ENCODE data around the gene MTMR6. TPM values are rescaled to one million over a fixed set of nuclear protein-coding genes. Genes with fewer than 3 reads are reported as not detected.

MTMR6 gene
- total and polyA plus RNA-seq, 2 experiments from 2014 or later, result 6.9 to 17.2 TPM

DNA sequence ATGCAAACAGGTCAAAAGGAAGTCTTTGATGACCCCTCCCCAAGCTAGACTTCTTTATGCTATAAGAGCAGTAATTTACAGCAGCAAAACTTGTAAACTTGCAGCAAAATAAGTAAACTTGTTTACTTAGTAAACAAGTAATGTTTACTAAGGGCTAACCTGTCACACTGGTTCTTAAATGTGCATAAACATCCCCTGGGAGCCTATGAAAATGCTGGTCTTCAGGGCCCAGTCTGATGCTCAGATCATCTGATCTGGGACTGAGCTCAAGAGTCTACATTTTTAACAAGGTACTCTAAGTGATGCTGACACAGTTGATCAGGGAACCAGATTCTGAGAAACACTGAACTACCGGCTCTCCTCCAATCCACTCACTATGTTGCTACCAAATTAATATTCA, 53.4 kb downstream of the MTMR6 start:
- no peaks in the 10 kb centered on the region for H3K79me2 ChIP-seq
- no peak overlapping the region for H3K27ac ChIP-seq
- no peak for TF ChIP-seq EZH2phosphoT487 (IDR thresholded peaks at IDR 0.05; ENCODE audit: low read depth, severe bottlenecking, unreplicated experiment)
- TF ChIP-seq CTCF (IDR thresholded peaks at IDR 0.05; ENCODE audit: poor library complexity), result no peak
- no peak for TF ChIP-seq EZH2 (IDR thresholded peaks at IDR 0.05; ENCODE audit: borderline replicate concordance)
- WGBS (ENCODE audit: low lambda C conversion rate, missing lambda C conversion rate), result 71% methylated on average over 1 of the region's 1 CpG
- no peak for DNase-seq (ENCODE audit: low spot score)
- no peaks in the 10 kb centered on the region for H3K9me3 ChIP-seq (ENCODE audit: low read depth)
- H4K20me1 ChIP-seq (ENCODE audit: insufficient read depth, poor library complexity, severe bottlenecking), result no peaks in the 10 kb centered on the region
- H3K9me2 ChIP-seq (replicated peaks; ENCODE audit: insufficient read depth), result no peaks in the 10 kb centered on the region
- H3K36me3 ChIP-seq (replicated peaks; ENCODE audit: insufficient read depth, low read depth), result no peaks in the 10 kb centered on the region
- H3K4me2 ChIP-seq, result no peak overlapping the region
- no peaks in the 10 kb centered on the region for H3K27me3 ChIP-seq
- no peak overlapping the region for H2AFZ ChIP-seq
- no peak overlapping the region for H3K4me3 ChIP-seq
- H3K4me1 ChIP-seq (ENCODE audit: insufficient read depth), result no peaks in the 10 kb centered on the region

DNA sequence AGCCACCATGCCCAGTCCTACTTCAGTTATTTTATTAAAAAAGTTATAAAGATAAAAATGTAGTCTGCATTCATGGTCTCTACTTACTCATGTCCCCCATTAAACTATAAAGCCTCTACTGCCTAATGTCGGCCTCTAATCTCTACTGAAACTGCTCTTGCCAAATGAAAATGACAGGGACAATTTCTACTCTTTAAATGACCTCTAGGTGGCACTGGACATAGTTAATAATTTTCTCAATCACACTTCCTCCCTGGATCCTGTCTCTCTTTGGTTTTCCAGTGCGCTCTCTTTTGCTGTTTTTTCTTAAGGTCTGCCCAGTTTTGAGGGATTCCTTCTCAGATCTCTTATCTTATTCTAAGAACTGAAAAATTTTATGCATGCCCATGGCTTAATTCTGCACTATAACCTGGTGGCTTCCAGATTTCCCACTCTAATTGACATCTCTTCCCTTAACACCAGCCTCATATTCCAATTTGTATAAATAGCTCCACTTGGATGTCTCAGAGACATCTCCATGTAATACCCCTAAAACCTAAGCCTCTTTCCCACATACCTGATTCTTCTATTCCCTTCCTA, 54.3 kb downstream of the MTMR6 start:
- Histone ChIP-seq H3K4me3 (no peak overlapping the region), H3K79me2 (no peaks in the 10 kb centered on the region), H3K9me2 (replicated peaks; ENCODE audit: insufficient read depth) (no peaks in the 10 kb centered on the region), H4K20me1 (ENCODE audit: insufficient read depth, poor library complexity, severe bottlenecking) (no peaks in the 10 kb centered on the region), H3K4me2 (no peak overlapping the region), H3K36me3 (replicated peaks; ENCODE audit: insufficient read depth, low read depth) (no peaks in the 10 kb centered on the region), H3K27me3 (peaks cover 7% of the 10 kb centered on the region), H3K9me3 (ENCODE audit: low read depth) (no peaks in the 10 kb centered on the region), H3K4me1 (ENCODE audit: insufficient read depth) (no peaks in the 10 kb centered on the region), H3K27ac (no peak overlapping the region), H2AFZ (peak overlapping the region; percentile 50)
- peak; percentile 52 for TF ChIP-seq CTCF (IDR thresholded peaks at IDR 0.05; ENCODE audit: poor library complexity)
- no peak for TF ChIP-seq EZH2 (IDR thresholded peaks at IDR 0.05; ENCODE audit: borderline replicate concordance)
- TF ChIP-seq EZH2phosphoT487 (IDR thresholded peaks at IDR 0.05; ENCODE audit: low read depth, severe bottlenecking, unreplicated experiment), result no peak
- 45% methylated on average over 2 of the region's 2 CpGs for WGBS (ENCODE audit: low lambda C conversion rate, missing lambda C conversion rate)
- peak; percentile 56 for DNase-seq (ENCODE audit: low spot score)

GRCh38 chr13:25231517-25231916, 55.8 kb downstream of the MTMR6 start:
- Histone ChIP-seq H3K9me3 (ENCODE audit: low read depth) (no peaks in the 10 kb centered on the region), H3K4me2 (no peak overlapping the region), H3K79me2 (no peaks in the 10 kb centered on the region), H4K20me1 (ENCODE audit: insufficient read depth, poor library complexity, severe bottlenecking) (no peaks in the 10 kb centered on the region), H3K4me1 (ENCODE audit: insufficient read depth) (no peaks in the 10 kb centered on the region), H3K4me3 (no peak overlapping the region), H3K9me2 (replicated peaks; ENCODE audit: insufficient read depth) (no peaks in the 10 kb centered on the region), H2AFZ (no peak overlapping the region), H3K36me3 (replicated peaks; ENCODE audit: insufficient read depth, low read depth) (no peaks in the 10 kb centered on the region), H3K27ac (no peak overlapping the region), H3K27me3 (peaks cover 8% of the 10 kb centered on the region)
- WGBS (ENCODE audit: low lambda C conversion rate, missing lambda C conversion rate), result 86% methylated on average over 5 of the region's 5 CpGs
- TF ChIP-seq EZH2 (IDR thresholded peaks at IDR 0.05; ENCODE audit: borderline replicate concordance), result no peak
- no peak for TF ChIP-seq CTCF (IDR thresholded peaks at IDR 0.05; ENCODE audit: poor library complexity)
- TF ChIP-seq EZH2phosphoT487 (IDR thresholded peaks at IDR 0.05; ENCODE audit: low read depth, severe bottlenecking, unreplicated experiment), result no peak
- DNase-seq (ENCODE audit: low spot score), result no peak

Measured in hepatocyte (in vitro differentiated cells).